Tibial artery (tissue), 4 donors: Measurements from ENCODE around the gene SLC26A1.

Source experiments
- DNase-seq, 2 donors: peaks; one replicate each; pipeline ENCODE4 v3.0.0-alpha.2; 2019
- H3K27ac ChIP-seq, 2 donors: fragments of 200-600 bp; sonication (generic) in 1 of 2; 1 replicate in 1 of 2; 2 replicates in 1 of 2; pipeline ENCODE4 v1.5.1; 2018 to 2019; ENCODE audit warnings: mild to moderate bottlenecking in 1 of 2
- H3K27me3 ChIP-seq, 2 donors: fragments of 200-600 bp; sonication (generic) in 1 of 2; one replicate each; pipeline versions ENCODE4 v1.5.1 to v1.6.0; 2016 to 2019
- H3K36me3 ChIP-seq, 3 donors: fragments of 200-600 bp; sonication (generic) in 2 of 3; one replicate each; pipeline ENCODE4 v1.5.1; 2016 to 2019; ENCODE audit warnings: mild to moderate bottlenecking in 2 of 3
- H3K4me1 ChIP-seq, 4 donors: fragments of 200-600 bp; sonication (generic) in 2 of 4; 1 replicate in 3 of 4; 2 replicates in 1 of 4; pipeline ENCODE4 v1.5.1; 2016 to 2019
- H3K4me3 ChIP-seq, 2 donors: fragments of 200-600 bp; sonication (generic) in 1 of 2; 1 replicate in 1 of 2; 2 replicates in 1 of 2; pipeline ENCODE4 v1.5.1; 2018 to 2019; ENCODE audit warnings: mild to moderate bottlenecking in 2 of 2
- H3K9me3 ChIP-seq, 3 donors: fragments of 200-600 bp; sonication (generic) in 1 of 3; one replicate each; pipeline ENCODE4 v1.5.1; 2016 to 2019
- CTCF ChIP-seq, 2 experiments: fragments of 200-600 bp in 1 of 2; fragments of 450-650 bp in 1 of 2; IDR thresholded peaks; one replicate each; pipeline ENCODE4 v1.5.1; 2017 to 2019; ENCODE audit warnings: antibody characterized with exemption in 2 of 2, mild to moderate bottlenecking in 1 of 2, moderate library complexity in 1 of 2
- intact Hi-C: fragments of 100-400 bp; cut with DNase I; formaldehyde crosslinking; loops from one replicate; pipeline ENCODE4 v1.15.0; 2023; ENCODE audit warnings: low total_unique reads

SLC26A1 gene

DNA sequence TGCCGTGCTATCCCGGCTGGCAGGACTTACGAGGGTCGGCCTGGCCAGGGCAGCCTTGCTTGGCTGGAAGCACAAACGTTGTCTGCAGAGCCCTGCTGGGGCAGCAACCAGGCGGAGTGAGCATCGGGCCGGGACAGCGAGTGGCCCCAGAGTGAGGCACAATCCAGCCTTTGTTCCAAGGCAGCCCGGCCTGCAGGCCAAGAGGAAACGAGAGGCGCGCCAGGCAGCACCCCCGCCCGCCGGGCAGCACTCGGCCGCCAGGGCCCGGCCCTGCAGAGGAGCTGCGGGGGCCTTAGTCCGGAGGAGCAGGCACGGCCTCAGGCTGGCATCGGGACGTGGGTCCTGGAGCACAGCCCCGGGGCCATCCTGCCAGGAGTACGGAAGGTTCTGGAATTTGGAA lies 42.3 kb upstream of the SLC26A1 start:
- TF ChIP-seq CTCF (IDR thresholded peaks at IDR 0.05) = no peak
- no peaks in the 10 kb centered on the region for H3K9me3 ChIP-seq
- H3K4me1 ChIP-seq = peaks cover 14 to 59% (median 45%) of the 10 kb centered on the region in 4 donors
- intact Hi-C loops = no loop called here
- H3K27me3 ChIP-seq = no peaks in the 10 kb centered on the region
- no peaks in the 10 kb centered on the region for H3K36me3 ChIP-seq
- no peak for DNase-seq
- H3K27ac ChIP-seq = peak overlapping the region; percentile 26 to 81
- no peak overlapping the region for H3K4me3 ChIP-seq

DNA sequence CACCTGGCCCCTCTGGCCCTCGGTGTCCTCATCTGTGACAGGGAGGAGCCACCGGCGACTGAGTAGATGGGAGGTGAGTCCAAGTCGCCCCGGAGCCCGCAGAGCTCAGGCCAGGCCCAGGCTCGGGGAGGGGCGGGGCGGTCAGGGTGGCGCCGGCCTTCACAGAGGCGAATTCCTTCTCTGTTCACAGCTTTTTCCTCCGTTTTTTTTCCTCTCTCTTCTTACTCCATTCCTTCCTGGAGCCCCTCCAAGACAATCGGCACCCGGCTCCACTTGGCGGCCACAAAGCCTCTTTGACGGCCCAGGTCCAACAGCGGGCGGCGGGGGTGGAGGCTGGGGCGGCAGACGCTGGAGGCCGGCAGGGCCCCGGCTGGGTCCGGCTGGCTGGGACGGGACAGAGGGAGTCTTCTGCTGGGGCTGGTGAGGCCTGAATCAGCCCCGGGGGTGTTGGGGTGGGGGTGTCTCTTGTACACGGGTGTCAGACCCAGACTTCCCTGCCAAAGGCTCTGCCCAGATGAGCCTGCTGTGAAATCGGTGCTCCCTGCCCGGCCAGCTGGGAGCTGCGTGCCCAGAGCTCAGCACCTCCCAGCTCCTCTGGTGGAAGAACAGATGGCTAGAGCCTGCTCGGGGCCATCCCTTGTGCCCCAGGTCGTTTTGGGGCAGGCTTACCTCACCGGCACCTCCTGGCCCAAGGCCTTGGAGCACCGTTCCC lies 40.8 kb upstream of the SLC26A1 start:
- H3K36me3 ChIP-seq = no peaks in the 10 kb centered on the region
- peak; percentile 56 to 89 for DNase-seq
- peaks cover 5 to 49% (median 34%) of the 10 kb centered on the region in 4 donors for H3K4me1 ChIP-seq
- H3K27ac ChIP-seq = peak overlapping the region; percentile 81
- intact Hi-C loops = no loop called here
- TF ChIP-seq CTCF (IDR thresholded peaks at IDR 0.05) = no peak
- no peaks in the 10 kb centered on the region for H3K9me3 ChIP-seq
- peak overlapping the region; percentile 30 to 44 for H3K4me3 ChIP-seq
- peaks cover 0 to 6% of the 10 kb centered on the region in 2 donors for H3K27me3 ChIP-seq

- Histone ChIP-seq H3K9me3 (no peaks in the 10 kb centered on the region), H3K27ac (no peak overlapping the region), H3K27me3 (peaks cover 0 to 6% of the 10 kb centered on the region in 2 donors)
These were observed 39.7 kb upstream of the SLC26A1 start for GRCh38 chr4:1032861-1033260.

DNA sequence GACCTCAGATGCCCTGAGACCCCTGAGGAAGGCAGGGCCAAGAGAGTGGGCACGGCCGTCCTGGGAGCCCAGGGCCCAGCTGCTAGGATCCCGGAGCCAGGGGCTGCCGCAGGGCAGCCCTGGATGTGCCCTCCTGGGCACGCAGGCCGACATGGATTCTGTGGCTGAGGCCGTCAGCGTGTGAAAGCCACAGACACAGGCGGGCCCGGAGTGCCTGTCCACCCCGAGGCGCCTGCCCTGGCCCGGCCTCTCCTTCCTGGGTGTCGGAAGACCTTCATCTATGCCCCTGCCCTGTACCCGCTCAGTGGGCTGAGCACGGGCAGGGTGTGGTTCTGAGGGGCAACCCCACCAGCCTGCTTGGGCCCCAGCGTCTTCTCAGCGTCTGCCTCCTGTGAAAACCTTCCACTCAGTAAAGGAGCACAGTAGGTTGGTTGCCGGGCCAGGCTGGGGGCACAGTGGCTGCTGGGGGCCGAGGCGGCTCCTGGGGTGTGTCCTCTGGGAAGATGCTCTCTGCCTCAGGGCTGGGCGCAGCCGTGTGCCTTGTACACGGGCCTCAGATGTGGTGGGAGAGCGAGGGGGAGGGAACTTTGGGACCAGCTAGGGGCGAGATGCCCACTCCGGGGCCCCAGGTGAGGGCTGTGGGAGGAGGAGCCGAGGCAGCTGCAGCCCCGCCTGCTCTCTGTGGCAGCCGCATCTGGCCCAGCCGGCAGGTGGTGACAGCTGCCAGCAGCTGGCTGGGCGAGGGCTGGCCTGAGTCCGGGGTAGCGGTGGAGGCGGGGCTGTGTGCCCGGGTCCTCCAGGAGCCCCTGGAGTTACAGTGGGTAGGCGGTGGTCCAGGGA lies 39.0 kb upstream of the SLC26A1 start:
- H3K9me3 ChIP-seq = no peaks in the 10 kb centered on the region
- no peak for DNase-seq
- no peaks in the 10 kb centered on the region for H3K36me3 ChIP-seq
- H3K4me3 ChIP-seq = no peak overlapping the region
- intact Hi-C loops = no loop called here
- TF ChIP-seq CTCF (IDR thresholded peaks at IDR 0.05) = no peak
- peaks cover 0 to 6% of the 10 kb centered on the region in 2 donors for H3K27me3 ChIP-seq
- no peak overlapping the region for H3K27ac ChIP-seq
- H3K4me1 ChIP-seq = peaks cover 5 to 49% (median 33%) of the 10 kb centered on the region in 4 donors

More at GRCh38 chr4:1032861-1033260, 39.7 kb upstream of the SLC26A1 start:
- no peak for DNase-seq
- H3K36me3 ChIP-seq = no peaks in the 10 kb centered on the region
- H3K4me3 ChIP-seq = no peak overlapping the region
- H3K4me1 ChIP-seq = peaks cover 5 to 49% (median 33%) of the 10 kb centered on the region in 4 donors
- TF ChIP-seq CTCF (IDR thresholded peaks at IDR 0.05) = no peak
- intact Hi-C loops = no loop called here

DNA sequence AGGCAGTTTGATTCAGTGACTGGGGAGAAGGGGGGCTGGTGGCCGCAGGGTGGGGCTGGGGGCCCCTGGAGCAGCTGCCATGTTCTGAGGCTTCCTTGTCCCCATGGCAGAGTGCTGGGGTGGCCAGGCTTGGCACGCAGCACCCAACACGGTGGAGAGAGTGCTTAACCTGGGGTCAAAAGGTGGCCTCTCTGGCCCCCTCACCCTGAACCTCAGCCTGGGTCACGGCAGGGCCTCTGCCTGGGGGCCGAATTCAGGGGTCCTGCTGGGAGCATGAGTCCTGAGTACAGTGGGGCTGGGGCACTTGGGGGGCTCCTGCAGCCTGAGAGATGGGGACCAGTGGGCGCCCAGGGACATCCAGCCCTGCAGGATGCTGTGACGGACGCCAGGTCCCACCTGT lies 38.1 kb upstream of the SLC26A1 start:
- H3K4me1 ChIP-seq = peaks cover 5 to 49% (median 31%) of the 10 kb centered on the region in 4 donors

More for the DNA sequence above, 38.1 kb upstream of the SLC26A1 start:
- Histone ChIP-seq H3K36me3 (no peaks in the 10 kb centered on the region), H3K27ac (no peak overlapping the region), H3K4me3 (no peak overlapping the region), H3K9me3 (no peaks in the 10 kb centered on the region), H3K27me3 (peaks cover 0 to 6% of the 10 kb centered on the region in 2 donors)
- TF ChIP-seq CTCF (IDR thresholded peaks at IDR 0.05) = no peak
- no peak for DNase-seq
- intact Hi-C loops = no loop called here
